HG03064 (cell line): ENCODE data around the gene NEK6.

ENCODE experiments used
- ATAC-seq: cut with Tn5 transposase; IDR thresholded peaks from one replicate; pipeline ENCODE4 v1.9.1; 2021; ENCODE audit warnings: low read depth; ENCODE audit not compliant: unreplicated experiment

NEK6 gene

GRCh38 chr9:124312290-124313265, 54.8 kb downstream of the NEK6 start:
- ATAC-seq: no peak

DNA sequence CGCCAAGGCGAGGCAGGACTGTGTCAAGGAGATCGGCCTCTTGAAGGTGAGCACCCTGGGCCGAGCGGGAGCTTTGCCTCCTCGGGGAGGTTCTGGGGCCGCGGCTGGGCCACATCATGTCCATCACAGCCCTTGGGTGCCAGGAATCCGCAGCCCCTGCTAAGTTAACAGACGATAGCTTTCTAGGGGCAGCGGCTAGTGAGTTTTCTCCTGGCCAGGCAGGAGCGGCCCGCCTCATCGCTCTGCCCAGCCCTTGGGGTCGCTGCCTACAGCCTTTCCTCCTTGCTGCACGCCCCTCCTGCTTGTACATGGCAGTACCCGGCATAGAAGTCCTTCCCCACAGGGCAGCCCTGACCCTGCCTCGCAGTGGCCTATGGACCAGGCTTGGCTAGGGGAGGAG, 56.2 kb downstream of the NEK6 start:
- ATAC-seq: no peak

DNA sequence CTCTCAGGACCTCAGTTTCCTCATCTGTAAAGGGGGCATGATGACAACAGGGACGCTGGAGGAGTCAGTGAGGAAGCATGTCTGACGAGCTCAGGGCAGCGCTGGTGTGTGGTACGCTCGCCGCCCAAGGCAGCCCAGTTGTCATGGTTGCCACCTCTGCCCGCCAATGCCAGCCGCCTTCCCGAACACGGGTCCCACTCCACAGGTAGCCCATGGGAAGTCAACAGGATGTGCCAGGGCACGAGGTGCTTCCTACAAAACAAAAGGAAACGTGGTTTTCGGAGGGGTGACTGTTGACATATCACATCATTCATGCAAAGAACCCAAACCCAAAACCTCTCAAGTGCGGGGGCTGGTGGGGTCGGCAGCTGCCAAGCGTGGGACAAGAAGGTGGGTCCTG, 58.1 kb downstream of the NEK6 start:
- ATAC-seq: no peak

GRCh38 chr9:124320062-124320973, 62.6 kb downstream of the NEK6 start:
- no peak for ATAC-seq

GRCh38 chr9:124321416-124321815, 63.7 kb downstream of the NEK6 start:
- ATAC-seq: no peak

DNA sequence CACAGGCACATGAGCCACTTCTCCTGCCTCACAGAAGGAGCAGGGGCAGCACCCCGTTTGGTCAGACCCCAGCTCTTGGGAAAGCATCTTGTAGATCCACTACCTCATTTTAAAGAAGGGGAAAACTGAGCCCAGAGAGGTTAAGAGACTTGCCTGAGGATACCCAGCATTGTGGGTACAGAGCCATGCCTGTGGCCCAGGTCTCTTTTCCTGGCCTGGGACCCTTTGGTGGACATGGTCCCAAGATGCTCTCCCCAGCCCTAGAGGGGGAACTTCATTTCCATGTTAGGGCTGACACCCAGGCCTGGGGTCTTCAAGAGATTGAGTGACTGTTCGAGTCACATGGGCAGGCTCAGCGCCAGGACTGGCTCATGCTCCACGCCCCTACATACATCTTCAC, 64.2 kb downstream of the NEK6 start:
- no peak for ATAC-seq

GRCh38 chr9:124322618-124323432, 65.1 kb downstream of the NEK6 start:
- ATAC-seq: no peak

GRCh38 chr9:124323904-124324303, 66.2 kb downstream of the NEK6 start:
- ATAC-seq: no peak

- no peak for ATAC-seq
Measured at GRCh38 chr9:124325816-124326215, 68.1 kb downstream of the NEK6 start.

GRCh38 chr9:124326378-124326777, 68.6 kb downstream of the NEK6 start:
- no peak for ATAC-seq

DNA sequence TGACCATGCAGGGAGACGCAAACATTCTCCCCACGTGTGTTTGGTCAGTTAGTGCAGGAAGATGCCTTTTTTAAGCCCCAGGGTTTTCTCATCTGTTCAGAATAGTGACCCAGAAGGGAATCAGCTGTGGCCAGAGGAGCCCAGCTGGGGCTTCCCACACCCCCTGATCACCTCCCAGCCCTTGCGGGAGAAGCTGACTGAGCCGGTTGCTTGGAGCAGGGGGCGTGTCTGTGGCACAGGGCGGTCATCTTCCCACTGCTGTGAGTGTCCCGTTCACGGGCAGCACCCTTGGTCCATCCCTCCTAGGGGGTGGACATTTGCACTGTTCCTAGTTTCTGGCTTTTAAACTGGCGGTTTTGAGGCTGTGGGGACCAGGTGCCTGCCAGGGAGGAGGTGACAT, 69.7 kb downstream of the NEK6 start:
- no peak for ATAC-seq

DNA sequence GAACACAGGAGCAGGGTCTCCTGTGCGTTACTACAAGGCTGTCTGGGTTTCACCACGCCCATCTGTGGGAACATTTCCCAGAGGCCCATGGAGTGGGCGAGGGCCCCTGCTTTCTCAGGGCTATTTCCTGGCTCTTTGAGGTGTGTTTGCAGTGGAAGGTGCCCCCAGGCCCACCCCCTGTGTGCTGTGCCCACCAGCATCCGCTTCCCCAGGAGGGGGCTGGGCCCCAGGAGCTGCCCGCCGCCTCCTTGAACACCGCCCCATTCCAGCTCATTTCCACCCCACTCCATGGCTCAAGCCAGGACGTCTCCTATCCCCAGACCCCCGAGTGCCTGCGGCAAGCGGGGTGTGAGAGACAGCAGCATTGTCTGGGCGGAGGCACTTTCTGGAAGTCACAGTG, 70.5 kb downstream of the NEK6 start:
- ATAC-seq: no peak

DNA sequence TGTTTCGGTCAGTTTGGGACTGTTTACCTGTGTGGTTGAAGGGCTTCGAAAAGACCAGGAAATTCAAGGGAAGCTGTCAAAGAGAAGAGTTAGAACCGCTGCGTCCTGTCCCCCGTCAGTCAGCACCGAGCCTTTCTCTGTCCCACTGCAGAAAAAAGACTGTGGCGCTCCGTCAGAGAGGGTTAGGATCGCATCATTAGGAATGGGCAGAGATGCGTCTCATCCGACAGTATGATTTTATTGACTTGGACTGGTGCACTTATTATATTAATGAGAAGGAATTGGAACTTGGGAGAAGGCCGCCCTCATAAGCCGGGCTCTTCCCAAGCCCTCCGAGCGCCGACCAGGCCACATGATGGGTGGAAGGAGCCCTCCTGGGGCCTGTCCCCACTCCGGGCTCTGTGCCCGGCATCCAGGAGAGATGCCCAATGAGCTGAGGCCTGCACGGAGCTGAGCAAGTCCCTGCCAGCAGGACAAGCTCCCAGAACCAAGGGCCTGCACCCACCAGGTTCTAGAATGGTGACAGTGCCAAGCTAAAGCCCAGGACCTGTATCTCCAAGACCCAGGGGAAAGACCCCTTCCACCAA, 71.5 kb downstream of the NEK6 start:
- ATAC-seq: no peak

DNA sequence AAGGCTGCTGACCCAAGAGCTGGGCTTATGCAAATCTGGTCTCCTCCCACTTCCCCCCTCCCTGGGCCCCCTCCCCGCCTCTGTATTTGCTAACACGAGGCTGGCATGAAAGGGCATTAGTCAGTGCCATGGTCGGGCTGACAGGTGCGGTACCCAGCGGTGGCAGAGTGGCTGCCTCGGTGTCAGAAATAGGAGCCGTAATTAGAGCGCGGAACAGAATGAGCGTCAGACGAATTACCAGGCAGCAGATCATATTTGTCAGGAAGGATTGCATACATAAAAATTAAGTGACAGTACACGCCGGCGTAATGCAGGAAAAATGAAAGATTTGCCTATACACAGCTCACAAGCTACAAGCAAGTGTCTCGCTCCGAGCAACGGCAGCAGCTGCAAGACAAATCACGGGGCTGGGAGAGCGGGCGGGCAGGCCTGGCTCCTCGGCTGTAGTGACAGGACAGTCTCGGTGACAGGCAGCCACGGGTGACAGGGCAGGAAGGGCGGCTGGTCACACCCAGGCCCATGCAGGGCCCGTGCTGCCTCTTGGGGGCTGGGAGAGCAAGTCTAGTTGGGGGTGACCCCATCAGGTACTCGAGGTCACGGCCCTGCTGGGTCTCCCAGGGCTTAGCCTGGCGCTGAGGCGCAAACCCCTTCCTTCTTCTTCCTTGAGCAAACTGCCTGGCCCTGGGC, 72.4 kb downstream of the NEK6 start:
- no peak for ATAC-seq

DNA sequence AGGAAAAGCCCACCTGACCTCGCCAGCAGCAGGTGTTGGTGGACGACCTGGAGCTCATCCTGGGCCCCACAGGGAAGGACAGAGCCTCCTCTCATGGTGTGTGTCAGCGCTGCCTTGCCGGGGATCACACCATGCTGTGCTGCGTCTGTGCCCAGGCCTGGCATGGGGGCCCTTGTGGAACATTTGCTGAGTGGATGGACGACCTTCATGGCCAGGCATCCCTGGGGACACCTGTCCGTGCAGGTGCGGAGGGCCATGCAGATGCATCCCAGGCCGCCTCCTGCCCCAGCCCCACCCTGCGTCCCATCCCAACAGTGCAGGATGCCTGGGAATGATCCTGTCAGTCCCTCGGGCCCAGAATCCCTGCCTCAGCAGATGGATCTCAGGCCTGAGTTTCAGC, 73.8 kb downstream of the NEK6 start:
- ATAC-seq: no peak

GRCh38 chr9:124332361-124333202, 74.8 kb downstream of the NEK6 start:
- no peak for ATAC-seq

DNA sequence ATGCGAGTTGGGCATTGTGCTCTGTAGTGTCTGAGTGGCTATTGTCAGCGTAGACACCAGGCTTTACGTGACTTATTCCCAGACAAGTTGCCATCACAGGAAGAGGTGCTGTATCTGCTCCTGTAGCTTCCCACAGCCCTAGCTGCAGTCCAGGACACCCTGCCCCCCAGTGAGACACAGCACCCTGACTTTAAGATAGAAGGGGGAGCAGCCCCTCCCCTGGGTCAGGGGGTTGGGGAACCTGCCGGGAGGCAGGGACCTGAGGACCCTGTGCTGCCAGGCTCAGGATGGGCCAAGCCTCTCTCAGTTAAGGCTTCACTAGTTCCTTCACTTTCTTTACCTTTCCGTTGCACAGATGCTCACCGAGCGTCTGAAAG, 75.4 kb downstream of the NEK6 start:
- no peak for ATAC-seq

DNA sequence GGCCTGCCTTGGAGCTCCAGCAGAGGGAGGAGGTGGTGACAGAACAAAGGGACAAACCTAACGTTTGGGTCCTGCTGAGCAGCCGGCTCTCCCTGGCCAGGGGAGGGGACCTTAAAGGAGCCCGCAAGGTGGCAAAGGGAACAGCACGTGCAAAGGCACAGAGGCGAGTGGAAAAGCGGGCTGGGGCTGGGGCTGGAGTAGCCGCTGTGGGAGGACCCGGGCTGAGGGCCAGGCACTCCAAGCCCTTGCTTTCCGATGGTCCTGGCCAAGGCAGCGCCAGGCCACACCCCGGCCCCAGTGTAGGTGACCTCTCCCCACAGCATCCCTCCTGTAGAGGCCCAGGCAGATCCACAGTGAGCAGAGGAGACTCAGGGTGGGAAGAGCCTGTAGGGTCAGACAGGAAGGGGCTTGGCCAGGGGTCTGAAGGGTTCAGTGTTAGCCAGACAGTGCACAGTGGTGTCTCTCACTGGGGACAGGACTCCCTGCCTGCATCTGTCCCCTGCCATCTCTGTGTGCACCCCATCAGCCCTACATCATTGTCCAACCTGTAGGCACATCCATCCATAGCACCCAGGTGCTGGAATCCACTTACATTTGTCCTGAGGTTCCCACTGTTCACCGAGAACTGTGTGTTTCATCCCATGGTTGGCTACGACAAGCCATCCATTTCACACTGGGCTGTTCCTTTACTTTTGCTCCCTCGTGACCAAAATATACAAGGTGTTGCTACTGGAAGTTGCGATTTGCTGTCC, 77.0 kb downstream of the NEK6 start:
- ATAC-seq: no peak
